HG02840 (cell line): ENCODE measurements around the gene SLC50A1.
A peak's percentile ranks its signal among the peaks of the same experiment; 100 is the strongest.
"Not testable (repeated sequence)": the region's sequence is repeated elsewhere in the genome, so short reads cannot be mapped to it uniquely, and the experiment has no call there.

Source experiments
- ATAC-seq: cut with Tn5 transposase; IDR thresholded peaks from one replicate; pipeline ENCODE4 v1.9.1; 2021; ENCODE audit warnings: mild to moderate bottlenecking, moderate library complexity, moderate number of reproducible peaks; ENCODE audit not compliant: unreplicated experiment, low FRiP score

Gene SLC50A1

DNA sequence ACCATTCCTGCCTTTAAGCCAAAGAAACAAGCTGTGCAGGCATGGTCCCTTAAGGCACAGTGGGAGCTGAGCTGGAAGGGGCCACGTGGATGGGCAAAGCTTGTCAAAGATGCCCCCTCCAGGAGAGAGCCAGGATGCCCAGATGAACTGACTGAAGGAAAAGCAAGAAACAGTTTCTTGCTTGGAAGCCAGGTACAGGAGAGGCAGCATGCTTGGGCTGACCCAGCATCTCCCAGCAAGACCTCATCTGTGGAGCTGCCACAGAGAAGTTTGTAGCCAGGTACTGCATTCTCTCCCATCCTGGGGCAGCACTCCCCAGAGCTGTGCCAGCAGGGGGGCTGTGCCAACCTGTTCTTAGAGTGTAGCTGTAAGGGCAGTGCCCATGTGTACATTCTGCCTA is 1.3 kb upstream of the SLC50A1 start:
- ATAC-seq: no peak

DNA sequence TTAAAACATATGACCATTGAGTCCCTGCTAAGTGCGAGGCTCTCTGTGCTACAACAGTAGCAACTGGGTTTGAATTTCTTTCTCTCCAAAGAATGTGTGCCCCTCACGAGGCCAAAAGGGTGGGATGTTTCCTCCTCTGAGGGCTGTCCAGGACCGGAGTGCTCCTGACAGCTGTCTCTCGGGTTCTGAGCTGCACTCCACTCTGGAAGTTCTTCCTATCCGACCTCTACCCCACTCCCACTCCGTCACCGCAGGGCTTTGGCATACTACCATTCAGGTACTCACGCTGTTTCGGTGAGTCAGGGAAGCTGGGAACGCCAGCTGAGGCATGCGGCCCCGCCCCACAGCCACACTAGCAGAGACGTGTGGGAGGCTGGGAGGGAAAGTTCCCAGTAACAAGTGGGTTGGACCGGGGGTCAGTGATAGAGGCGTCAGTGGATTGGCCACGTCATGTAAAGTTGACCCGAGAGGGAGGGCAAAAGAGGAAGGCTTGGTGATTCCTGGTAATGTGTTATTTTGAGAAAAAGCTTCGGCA is 705 bp upstream of the SLC50A1 start:
- ATAC-seq: no peak

DNA sequence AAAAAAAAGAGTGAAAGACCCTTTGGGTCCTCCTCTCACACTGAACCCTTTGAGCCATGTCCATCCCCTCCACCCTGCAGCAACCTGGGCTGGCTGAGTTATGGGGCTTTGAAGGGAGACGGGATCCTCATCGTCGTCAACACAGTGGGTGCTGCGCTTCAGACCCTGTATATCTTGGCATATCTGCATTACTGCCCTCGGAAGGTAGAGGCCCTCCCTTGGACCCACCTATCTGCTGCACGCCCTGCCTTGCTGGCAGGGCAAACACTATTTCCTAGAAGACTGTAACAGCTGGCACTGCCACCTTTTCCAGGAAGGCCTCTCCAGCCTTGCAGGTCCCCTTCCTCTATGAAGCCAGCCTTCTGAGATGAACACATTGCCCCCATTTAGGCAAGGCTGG is 1.1 kb downstream of the SLC50A1 start:
- no peak for ATAC-seq

DNA sequence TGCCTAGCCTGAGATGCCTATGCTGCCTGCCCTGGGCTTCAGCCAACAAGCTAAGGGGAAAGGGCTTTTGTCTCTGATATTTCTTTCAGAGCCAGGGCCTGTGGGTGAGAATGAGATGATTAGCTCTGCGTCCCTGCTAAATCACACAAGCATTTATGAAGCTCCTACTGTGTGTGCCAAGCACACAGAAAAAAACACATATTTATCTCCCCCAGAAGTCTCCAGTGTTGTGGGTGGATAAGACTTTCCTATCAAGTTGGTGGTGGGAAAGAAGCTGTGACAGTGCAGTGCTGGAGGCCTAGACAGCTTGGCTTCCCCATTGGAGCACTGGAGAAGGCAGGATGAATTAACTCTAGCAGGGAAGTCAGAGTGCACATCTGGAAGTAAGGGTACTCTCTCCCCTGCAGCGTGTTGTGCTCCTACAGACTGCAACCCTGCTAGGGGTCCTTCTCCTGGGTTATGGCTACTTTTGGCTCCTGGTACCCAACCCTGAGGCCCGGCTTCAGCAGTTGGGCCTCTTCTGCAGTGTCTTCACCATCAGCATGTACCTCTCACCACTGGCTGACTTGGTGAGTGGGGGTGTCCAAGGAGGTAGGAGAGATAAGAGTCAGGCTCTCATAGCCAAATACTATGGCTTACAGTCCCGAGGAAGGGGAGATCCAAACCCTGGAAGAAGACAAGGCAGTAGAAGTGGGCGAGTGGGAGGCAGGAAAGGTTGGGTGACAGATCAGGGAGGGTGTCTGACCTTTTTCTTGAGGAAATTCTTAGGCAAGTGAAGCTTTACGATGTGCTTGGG is 1.7 kb downstream of the SLC50A1 start:
- ATAC-seq: no peak

DNA sequence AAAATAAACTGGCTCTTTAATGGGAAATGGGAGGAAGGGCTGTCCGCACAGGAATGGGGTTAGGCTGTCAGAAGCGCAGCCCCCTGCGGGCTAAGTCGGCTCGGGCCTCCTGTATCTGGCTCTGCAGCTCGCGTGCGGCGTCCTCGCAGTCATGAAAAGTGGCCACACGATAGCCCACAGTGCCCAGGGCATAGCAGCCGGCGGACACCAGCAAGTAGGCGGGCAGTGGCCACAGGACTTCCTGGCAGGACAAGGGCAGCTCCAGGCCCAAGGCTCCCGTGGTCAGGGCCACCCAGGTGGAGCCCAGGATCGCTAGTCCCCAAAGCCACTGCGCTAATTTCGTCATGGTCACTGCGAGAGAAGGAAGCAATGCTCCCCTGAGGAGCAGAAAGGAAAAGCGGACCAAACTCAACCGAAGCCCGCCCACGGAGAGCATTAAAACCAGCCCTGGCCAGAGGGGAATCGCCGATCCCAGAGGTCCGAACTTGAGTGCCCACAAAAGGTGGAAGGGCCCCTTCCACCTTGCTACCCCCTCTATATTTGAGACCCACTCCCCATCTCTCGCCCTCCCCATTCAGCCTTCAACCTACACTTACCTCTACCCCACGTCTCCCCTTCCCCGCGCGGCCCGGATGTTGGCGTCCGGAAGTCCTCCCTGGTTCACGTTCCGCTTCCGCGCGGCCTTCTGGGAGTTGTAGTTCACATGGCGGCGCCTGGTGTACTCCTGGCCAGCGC is 4.4 kb downstream of the SLC50A1 start, which contains the start of gene DPM3:
TSS of gene DPM3 (minus strand) at position 637 of the 735 bp plus-strand sequence. CDS start at position 346, 291 bp downstream.
- ATAC-seq: peak; percentile 49

DNA sequence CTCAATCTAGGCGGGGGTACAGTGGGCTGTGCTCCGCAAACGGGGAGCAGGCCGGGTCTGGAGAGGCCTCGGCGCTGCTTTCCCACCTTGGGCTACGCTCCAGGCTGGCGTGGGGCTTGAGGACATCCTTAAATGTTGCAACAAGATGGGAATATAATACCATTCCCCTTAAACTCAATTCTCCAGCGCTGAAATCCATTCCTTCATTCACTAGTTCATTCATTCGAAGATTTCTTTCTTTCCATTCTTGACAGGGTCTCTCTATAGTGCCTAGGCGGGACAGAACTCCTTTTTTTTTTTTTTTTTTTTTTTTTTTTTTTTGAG is 4.9 kb downstream of the SLC50A1 start:
- no peak for ATAC-seq

DNA sequence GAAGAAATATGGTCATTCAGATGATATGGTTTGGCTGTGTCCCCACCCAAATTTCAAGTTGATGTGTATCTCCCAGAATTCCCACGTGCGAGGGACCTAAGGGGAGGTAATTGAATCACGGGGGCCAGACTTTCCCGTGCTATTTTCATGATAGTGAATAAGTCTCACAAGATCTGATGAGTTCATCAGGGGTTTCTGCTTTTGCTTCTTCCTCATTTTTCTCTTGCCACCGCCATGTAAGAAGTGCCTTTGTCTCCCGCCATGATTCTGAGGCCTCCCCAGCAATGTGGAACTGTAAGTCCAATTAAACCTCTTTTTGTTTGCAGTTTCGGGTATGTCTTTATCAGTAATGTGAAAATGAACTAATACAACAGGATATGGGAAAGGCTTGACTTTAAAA is 6.1 kb downstream of the SLC50A1 start:
- no peak for ATAC-seq

DNA sequence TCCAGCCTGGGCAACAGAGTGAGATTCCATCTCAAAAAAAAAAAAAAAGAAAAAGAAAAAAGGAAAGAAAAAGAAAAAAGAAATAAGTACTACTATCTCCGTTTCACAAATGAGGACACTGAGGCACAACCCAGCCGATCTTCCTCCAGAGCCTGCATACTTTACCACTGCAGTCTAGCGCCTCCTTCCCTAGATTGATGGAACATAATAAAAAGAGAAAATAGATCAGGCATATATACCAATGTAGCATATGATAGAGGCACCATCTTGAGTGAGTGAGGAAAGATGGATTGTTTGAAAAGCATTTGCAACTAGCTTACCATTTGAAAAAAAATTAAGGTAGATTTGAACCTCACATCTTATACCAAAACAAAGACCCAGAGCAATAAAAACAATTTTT is 9.8 kb downstream of the SLC50A1 start:
- ATAC-seq: no peak

DNA sequence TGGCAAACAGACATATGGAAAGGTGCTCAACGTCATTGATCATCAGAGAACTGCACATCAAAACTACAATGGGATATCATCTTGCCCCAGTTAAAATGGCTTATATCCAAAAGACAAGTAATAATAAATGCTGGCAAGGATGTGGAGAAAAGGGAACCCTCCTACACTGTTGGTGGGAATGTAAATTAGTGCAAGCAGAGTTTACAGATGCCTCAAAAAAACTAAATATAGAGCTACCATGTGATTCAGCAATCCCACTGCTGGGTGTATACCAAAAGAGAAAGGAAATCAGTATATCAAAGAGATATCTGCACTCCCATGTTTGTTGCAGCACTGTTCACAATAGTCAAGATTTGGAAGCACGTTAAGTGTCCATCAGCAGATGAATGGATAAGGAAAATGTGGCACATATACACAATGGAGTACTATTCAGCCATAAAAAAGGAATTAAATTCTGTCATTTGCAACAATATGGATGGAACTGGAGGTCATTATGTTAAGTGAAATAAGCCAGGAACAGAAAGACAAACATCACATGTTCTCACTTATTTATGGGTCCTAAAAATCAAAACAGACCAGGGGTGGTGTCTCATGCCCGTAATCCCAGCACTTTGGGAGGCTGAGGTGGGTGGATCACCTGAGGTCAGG is 20.5 kb downstream of the SLC50A1 start:
- not testable (repeated sequence) for ATAC-seq

DNA sequence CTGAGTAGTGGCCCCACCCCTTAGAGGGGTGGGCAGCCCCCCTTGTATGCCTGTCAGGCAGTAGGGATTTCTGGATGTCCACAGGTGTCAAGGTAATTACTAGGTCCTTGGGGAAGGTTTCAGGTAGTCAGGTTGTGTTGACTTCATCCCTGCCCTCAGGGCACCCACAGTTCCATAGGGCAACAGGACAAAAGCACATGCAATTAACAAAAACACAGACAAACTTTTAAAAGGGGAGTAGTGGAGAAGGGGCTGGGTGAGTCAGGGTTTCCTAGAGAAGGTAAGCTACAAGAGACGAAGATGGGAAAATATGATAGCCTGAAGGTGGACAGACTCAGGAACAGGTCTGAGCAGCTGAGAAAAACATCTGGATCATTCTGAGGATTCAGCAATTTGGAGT is 23.3 kb downstream of the SLC50A1 start:
- no peak for ATAC-seq

DNA sequence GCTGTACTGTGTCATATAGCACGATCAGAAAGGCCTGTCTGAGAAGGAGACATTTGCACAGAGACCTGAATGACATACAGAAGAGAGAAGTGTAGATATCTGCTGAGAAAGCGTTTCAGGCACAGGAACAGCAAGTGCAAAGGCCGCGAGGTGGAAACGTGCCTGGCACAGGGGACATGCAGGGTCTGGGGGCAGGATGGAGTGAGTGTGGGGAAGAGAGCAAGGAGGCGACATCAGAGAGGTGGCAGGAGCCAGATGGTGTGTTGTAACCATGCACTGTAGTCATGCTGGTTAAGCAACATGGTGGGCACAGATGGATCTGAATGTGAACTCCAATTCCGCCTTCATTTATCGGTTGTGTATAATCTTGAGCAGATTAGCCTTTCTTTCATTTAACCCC is 24.5 kb downstream of the SLC50A1 start:
- no peak for ATAC-seq

DNA sequence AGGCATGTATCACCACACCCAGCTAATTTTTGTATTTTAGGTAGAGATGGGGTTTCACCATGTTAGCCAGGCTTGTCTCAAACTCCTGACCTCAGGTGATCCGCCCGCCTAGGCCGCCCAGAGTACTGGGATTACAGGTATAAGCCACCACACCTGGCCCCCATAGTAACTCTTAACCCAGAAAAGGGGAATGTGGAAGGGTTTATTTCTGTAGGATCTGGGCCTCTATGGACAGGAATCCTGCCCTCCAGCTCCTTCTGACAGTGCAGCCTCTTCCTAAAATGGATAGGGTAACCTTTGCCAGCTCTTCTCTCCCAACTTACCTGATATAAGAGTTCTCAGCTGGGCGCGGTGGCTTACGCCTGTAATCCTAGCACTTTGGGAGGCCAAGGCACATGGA is 27.0 kb downstream of the SLC50A1 start:
- not testable (repeated sequence) for ATAC-seq

DNA sequence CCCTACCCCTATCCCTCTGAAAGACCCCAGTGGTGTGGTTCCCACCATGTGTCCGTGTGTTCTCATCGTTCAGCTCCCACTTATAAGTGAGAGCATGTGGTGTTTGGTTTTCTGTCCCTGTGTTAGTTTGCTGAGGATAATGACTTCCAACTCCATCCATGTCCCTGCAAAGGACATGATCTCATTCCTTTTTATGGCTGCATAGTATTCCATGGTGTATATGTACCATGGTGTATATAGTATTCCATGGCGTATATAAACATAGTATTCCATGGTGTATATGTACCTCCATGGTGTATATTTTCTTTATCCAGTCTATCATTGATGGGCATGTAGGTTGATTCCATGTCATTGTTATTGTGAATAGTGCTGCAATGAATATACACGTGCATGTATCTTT is 28.1 kb downstream of the SLC50A1 start:
- ATAC-seq: not testable (repeated sequence)

DNA sequence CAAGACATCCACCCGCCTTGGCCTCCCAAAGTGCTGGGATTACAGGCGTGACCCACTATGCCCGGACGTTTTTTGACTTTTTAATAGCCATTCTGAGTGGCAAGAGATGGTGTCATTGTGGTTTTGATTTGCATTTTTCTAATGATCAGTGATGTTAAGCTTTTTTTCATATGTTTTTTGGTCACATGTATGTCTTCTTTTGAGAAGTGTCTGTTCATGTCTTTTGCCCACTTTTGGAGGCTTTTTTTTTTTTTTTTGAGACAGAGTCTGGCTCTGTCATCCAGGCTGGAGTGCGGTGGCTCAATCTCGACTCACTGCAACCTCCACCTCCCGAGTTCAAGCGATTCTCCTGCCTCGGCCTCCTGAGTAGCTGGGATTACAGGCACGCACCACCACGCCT is 29.0 kb downstream of the SLC50A1 start:
- ATAC-seq: not testable (repeated sequence)

DNA sequence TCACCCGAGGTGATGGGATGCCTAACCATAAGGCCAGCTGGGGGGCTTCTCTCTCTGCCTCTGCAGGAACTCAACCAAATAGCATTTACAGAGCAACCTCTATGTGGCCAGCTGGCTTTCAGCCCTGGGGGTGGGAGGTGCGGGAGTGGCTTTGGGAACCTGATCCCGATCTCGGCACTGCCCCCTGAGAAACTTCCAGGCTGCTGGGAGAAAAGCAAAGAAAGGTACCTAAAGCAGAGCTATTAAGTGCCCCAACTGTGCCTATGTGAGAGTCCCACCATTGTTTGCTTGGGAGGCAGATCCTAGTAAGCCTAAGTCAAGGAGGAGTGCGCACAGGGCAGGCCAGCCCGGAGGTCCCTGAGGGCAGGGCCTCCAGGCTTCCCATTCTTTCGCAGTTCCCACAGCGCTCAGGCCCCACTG is 30.4 kb downstream of the SLC50A1 start:
- no peak for ATAC-seq

DNA sequence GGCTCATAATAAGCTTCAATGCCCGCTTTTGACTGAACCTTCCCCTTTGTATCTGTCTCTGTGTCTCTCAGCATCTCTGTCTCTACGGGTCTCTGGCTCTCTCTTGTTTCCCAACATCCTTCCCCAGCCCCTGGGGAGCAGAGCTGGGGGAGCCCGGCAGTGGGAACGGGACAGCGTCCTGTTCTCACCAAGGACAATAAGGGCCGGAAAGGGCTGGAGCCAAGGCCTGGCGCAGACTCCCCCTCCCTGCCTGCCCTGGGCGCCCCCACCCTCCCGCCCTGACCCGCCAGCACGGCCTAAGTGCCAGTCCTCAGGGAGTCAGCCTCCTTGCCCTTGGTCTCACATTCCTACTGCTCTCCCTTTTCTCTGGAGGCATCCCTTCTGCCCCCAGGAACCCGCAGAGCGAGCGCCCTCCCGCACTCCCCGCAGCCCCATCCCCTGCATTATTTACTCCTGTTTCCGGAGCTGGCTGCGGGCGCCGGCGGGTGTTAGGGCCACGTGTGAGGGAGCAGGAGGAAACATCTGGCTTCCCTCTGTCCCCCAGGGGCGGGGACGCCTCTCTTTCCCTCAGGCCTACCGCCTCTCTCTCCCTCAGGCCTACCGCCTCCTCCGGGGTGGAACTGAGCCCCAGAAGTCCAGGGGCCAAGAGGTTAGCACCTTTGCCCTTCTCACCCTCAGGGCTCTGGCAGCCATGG is 31.0 kb downstream of the SLC50A1 start:
- no peak for ATAC-seq

DNA sequence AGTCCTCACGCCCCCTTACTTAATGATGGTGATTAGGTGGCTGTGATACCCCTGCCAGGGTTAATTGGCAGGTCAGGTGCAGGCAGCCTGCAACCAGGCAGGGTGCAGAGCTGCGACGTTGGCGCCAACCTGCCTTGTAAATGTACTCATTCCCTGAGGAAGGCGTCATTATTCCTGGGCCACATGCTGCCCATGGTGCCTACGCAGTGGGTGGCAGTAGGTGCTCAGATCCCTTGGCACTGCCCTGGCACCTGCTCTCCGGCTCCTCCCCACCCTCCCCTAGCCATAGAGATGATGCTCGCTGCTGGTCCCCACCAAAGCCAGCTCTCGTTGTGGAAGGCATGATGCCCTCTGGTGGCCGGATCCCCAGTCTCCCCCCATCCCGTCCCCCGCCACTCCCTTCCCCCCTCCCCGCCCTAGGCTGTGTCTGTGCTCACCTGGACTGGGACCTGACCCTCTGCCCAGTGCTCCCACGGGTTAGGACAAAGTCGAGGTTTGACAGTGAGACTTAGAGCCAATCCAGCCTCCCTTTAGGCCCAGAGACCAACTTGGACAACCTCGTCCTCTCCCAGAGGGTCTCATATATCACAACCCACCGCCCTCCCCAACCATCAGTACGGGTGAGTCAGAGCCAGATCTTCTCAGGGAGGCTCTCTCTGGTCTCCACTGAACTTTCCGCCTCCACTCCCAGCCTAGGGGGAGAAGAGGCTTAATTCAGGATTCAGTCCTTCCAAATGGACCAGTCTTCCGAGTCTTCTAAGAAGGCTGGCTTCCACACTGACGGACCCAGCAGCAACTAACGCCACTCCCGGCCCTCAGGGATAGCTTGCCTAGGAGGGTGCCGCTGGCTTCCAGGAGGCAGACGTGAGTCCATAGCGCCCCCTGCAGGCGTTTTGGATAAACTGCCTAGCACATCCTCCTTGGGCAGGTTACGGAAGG is 31.8 kb downstream of the SLC50A1 start:
- ATAC-seq: no peak

DNA sequence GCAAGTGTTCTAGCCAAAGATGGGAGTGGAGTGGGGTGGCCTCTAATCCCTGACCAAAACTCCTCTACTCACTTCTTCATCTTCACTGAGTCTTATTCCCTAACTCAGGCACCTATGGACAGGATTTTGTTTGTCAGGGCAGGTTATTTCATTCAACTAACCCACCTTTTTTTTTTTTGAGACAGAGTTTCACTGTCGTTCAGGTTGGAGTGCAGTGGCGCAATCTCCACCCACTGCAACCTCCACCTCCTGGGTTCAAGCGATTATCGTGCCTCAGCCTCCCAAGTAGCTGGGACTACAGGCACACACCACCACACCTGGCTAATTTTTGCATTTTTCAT is 32.4 kb downstream of the SLC50A1 start:
- not testable (repeated sequence) for ATAC-seq

DNA sequence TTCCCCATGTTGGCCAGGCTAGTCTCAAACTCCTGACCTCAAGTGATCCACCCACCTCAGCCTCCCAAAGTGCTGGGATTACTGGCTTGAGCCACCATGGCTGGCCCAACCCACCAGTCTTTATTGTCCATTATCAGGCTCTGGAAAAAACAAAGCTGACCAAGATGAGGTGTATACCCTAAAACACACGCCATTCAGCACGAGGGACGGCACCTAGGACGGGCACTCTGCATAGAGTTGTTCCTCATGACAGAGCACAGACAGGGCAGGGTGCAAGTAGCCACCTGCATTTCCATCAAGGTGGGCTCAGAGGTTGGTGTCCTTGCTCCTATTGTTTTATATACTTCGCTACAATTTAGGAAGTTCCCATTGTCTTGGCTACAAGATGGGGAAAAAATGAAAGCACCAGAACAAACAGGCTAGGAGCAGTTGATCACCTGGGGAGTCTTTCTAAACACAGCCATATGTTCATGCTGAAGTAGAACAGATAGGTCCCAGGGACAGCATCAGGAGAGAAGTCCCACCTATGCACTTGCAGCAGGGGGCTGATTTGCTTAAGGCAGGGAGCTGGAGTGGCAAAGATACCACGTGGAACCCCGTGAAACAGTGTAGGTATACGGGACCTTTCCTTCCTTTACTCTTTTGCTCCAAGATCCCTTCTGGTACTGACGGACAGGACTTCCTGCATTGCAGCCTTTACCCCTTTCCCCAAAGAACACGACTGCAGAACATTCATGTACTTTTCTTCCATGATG is 33.0 kb downstream of the SLC50A1 start:
- ATAC-seq: no peak
